ENCODE data around the gene PARS2.

- no peak for TF ChIP-seq CTCF (IDR thresholded peaks at IDR 0.05)
- TF ChIP-seq POLR2A (IDR thresholded peaks at IDR 0.05), result no peak
- peak; percentile 71 to 77 (median 75) for TF ChIP-seq POLR2AphosphoS5 (IDR thresholded peaks at IDR 0.05)
Measured at GRCh38 chr1:54715493-54716298, 48.6 kb downstream of the PARS2 start, which contains the start of gene TTC4.

All from breast epithelium (tissue), 3 donors.